CD4-positive, alpha-beta T cell treated with Interleukin-4 for 1 hour (primary cell): Measurements from ENCODE around the gene HIC1.
"Not testable (repeated sequence)": the region's sequence is repeated elsewhere in the genome, so short reads cannot be mapped to it uniquely, and the experiment has no call there.

Source experiments
- DNase-seq, 2 donors: peaks; one replicate each; pipeline ENCODE4 v3.0.0-alpha.2; 2020 to 2022

The HIC1 gene

GRCh38 chr17:2054512-2055291 lies at the start of gene HIC1:
TSS of gene HIC1 (plus strand) at chr17:2055103. CDS start at chr17:2056691, 1,588 bp downstream.
- peak; percentile 80 to 83 for DNase-seq

- DNase-seq = no peak
Observed at GRCh38 chr17:2008332-2009126, 46.4 kb upstream of the HIC1 start.

- DNase-seq = no peak
Observed at GRCh38 chr17:2009737-2010136, 45.2 kb upstream of the HIC1 start.

- no peak for DNase-seq
Observed at GRCh38 chr17:2011411-2012371, 43.2 kb upstream of the HIC1 start.

GRCh38 chr17:2012499-2012898 lies 42.4 kb upstream of the HIC1 start:
- no peak for DNase-seq

- DNase-seq = not testable (repeated sequence)
Observed at GRCh38 chr17:2013220-2013993, 41.5 kb upstream of the HIC1 start.

GRCh38 chr17:2013994-2014317 lies 40.9 kb upstream of the HIC1 start:
- no peak for DNase-seq

- DNase-seq = no peak
Observed at GRCh38 chr17:2015314-2015713, 39.6 kb upstream of the HIC1 start.

GRCh38 chr17:2016494-2016893 lies 38.4 kb upstream of the HIC1 start:
- DNase-seq = no peak

GRCh38 chr17:2017274-2017941 lies 37.5 kb upstream of the HIC1 start:
- no peak for DNase-seq

- DNase-seq = no peak
Observed at GRCh38 chr17:2018716-2019510, 36.0 kb upstream of the HIC1 start.

GRCh38 chr17:2019723-2020122 lies 35.2 kb upstream of the HIC1 start:
- no peak for DNase-seq

- no peak for DNase-seq
Observed at GRCh38 chr17:2020721-2021120, 34.2 kb upstream of the HIC1 start.

- DNase-seq = no peak
Observed at GRCh38 chr17:2022647-2023240, 32.2 kb upstream of the HIC1 start.

- no peak for DNase-seq
Observed at GRCh38 chr17:2023256-2023655, 31.6 kb upstream of the HIC1 start.

- DNase-seq = peak; percentile 62 to 70
Observed at GRCh38 chr17:2023692-2024571, 31.0 kb upstream of the HIC1 start.

GRCh38 chr17:2024572-2025219 lies 30.2 kb upstream of the HIC1 start:
- DNase-seq = no peak

GRCh38 chr17:2025220-2025621 lies 29.7 kb upstream of the HIC1 start, which contains the start of gene RTN4RL1:
TSS of gene RTN4RL1 (minus strand) at chr17:2025334. CDS start at chr17:2024865, 469 bp downstream.
- peak; percentile 74 to 84 for DNase-seq
